A549 treated with CORT108297 at 1 μM for 4 hours (cell line): Measurements from ENCODE around the gene POP7. TPM values are rescaled to one million over a fixed set of nuclear protein-coding genes. Genes with fewer than 3 reads are reported as not detected.

Experiments
- total RNA-seq: library from RNA; stranded (reverse); fragments of 200-300 nt; extraction: Qiagen RNA extraction; gene quantifications from 5 replicates; pipeline ENCODE4 v1.2.3, GENCODE V29; 2022

Gene POP7
- total RNA-seq = 77.9 to 104 TPM (median 98.3 TPM) in 5 replicates

GRCh38 chr7:100705753-100706671, at the start of gene POP7:
Gene POP7 (plus strand): TSS chr7:100706121. CDS start chr7:100706831, 710 bp downstream.

GRCh38 chr7:100673302-100673941, 32.5 kb upstream of the POP7 start, which contains the start of gene GNB2:
Gene GNB2 (plus strand): TSS chr7:100673740. CDS start chr7:100676266, 2,526 bp downstream.

GRCh38 chr7:100694098-100694745, 11.7 kb upstream of the POP7 start, which contains the start of gene GIGYF1:
Gene GIGYF1 (minus strand): TSS chr7:100694250. CDS start chr7:100688238, 6,012 bp downstream.

GRCh38 chr7:100720279-100720670, 14.4 kb downstream of the POP7 start, which contains the start of gene EPO:
Gene EPO (plus strand): TSS chr7:100720468. CDS start chr7:100720981, 513 bp downstream.

Other genes starting within 250 kb of the POP7 start
- 0.51 to 0.72 TPM (median 0.68 TPM) in 5 replicates for gene SPACDR, start 241.9 kb upstream of the POP7 start, total RNA-seq
- 33.9 to 43.3 TPM (median 41.9 TPM) in 5 replicates for gene TSC22D4, start 226.9 kb upstream of the POP7 start, total RNA-seq
- 1.5 to 2.4 TPM (median 2.3 TPM) in 5 replicates for gene NYAP1, start 222.2 kb upstream of the POP7 start, total RNA-seq
- 10.6 to 23.5 TPM (median 19.8 TPM) in 5 replicates for gene AGFG2, start 166.9 kb upstream of the POP7 start, total RNA-seq
- 0.50 to 1.3 TPM (median 0.55 TPM) in 5 replicates for gene SAP25, start 132.2 kb upstream of the POP7 start, total RNA-seq
- 11.1 to 17.7 TPM (median 16.0 TPM) in 5 replicates for gene LRCH4, start 120.0 kb upstream of the POP7 start, total RNA-seq
- 0.15 to 0.23 TPM (median 0.21 TPM) in 5 replicates for gene FBXO24, start 119.8 kb upstream of the POP7 start, total RNA-seq
- gene PCOLCE, start 103.8 kb upstream of the POP7 start, total RNA-seq = 7.2 to 12.0 TPM (median 10.4 TPM) in 5 replicates
- 16.0 to 21.7 TPM (median 20.6 TPM) in 5 replicates for gene MOSPD3, start 93.6 kb upstream of the POP7 start, total RNA-seq
- gene TFR2, start 64.6 kb upstream of the POP7 start, total RNA-seq = 1.9 to 3.4 TPM (median 2.8 TPM) in 5 replicates
- not detected in 5 replicates for gene ACTL6B, start 49.7 kb upstream of the POP7 start, total RNA-seq
- gene GNB2, start 32.4 kb upstream of the POP7 start, total RNA-seq = 168 to 270 TPM (median 258 TPM) in 5 replicates
- 11.9 to 22.9 TPM (median 22.7 TPM) in 5 replicates for gene GIGYF1, start 11.9 kb upstream of the POP7 start, total RNA-seq
- gene EPO, start 14.3 kb downstream of the POP7 start, total RNA-seq = not detected in 5 replicates
- gene ZAN, start 27.5 kb downstream of the POP7 start, total RNA-seq = not detected in 5 replicates
- 39.2 to 47.9 TPM (median 46.5 TPM) in 5 replicates for gene EPHB4, start 121.4 kb downstream of the POP7 start, total RNA-seq
- 11.7 to 18.4 TPM (median 16.6 TPM) in 5 replicates for gene SLC12A9, start 146.6 kb downstream of the POP7 start, total RNA-seq
- 44.2 to 63.5 TPM (median 57.8 TPM) in 5 replicates for gene TRIP6, start 161.3 kb downstream of the POP7 start, total RNA-seq
- gene SRRT, start 169.0 kb downstream of the POP7 start, total RNA-seq = 125 to 149 TPM (median 146 TPM) in 5 replicates
- 3.7 to 7.5 TPM (median 5.2 TPM) in 5 replicates for gene UFSP1, start 183.6 kb downstream of the POP7 start, total RNA-seq
- gene ACHE, start 189.8 kb downstream of the POP7 start, total RNA-seq = 2.1 to 2.7 TPM (median 2.5 TPM) in 5 replicates
- 14.0 to 19.4 TPM (median 17.8 TPM) in 5 replicates for gene MUC3A, start 243.4 kb downstream of the POP7 start, total RNA-seq